Prostate gland (tissue), 2 donors: ENCODE measurements around the gene SNX12. TPM values are rescaled to one million over a fixed set of nuclear protein-coding genes. Genes with fewer than 3 reads are reported as not detected.

ENCODE experiments used
- DNase-seq: peaks from one replicate; pipeline ENCODE4 v3.0.0-alpha.2; 2019; ENCODE audit warnings: low spot score
- H3K27ac ChIP-seq, 2 donors: fragments of 200-600 bp; sonication (generic); 2 replicates each; pipeline ENCODE4 v1.5.1; 2017 to 2019
- H3K27me3 ChIP-seq: fragments of 200-600 bp; sonication (generic); replicated peaks from 2 replicates; pipeline ENCODE4 v1.5.1; 2019; ENCODE audit not compliant: insufficient read depth
- H3K36me3 ChIP-seq, 2 donors: fragments of 200-600 bp; sonication (generic); 1 replicate in 1 of 2; 2 replicates in 1 of 2; pipeline versions ENCODE4 v1.5.1 to v1.8.1; 2017 to 2019
- H3K4me1 ChIP-seq: fragments of 200-600 bp; sonication (generic); replicated peaks from 2 replicates; pipeline ENCODE4 v1.5.1; 2019
- H3K4me3 ChIP-seq, 2 donors: fragments of 200-600 bp; sonication (generic); 2 replicates each; pipeline ENCODE4 v1.5.1; 2017 to 2019
- H3K9me3 ChIP-seq: fragments of 200-600 bp; sonication (generic); 2 replicates; pipeline ENCODE4 v1.5.1; 2017
- CTCF ChIP-seq, 4 experiments: fragments of 200-600 bp in 2 of 4; fragments of 450-650 bp in 2 of 4; sonication (generic) in 2 of 4; IDR thresholded peaks; 1 replicate in 3 of 4; 2 replicates in 1 of 4; pipeline ENCODE4 v1.5.1; 2016 to 2019; ENCODE audit warnings: antibody characterized with exemption in 4 of 4, mild to moderate bottlenecking in 2 of 4, moderate library complexity in 2 of 4
- POLR2A ChIP-seq: fragments of 450-650 bp; IDR thresholded peaks from one replicate; pipeline ENCODE4 v1.6.1; 2016; ENCODE audit warnings: antibody characterized with exemption, mild to moderate bottlenecking
- POLR2AphosphoS5 ChIP-seq: sonication (generic); formaldehyde crosslinking; IDR thresholded peaks from one replicate; pipeline ENCODE4 v1.6.1; 2017; ENCODE audit warnings: antibody characterized with exemption
- WGBS: methylation state at CpG from one replicate; pipeline ENCODE4 v1.1.5; 2018; 5-methylcytosine and 5-hydroxymethylcytosine counted together
- intact Hi-C: fragments of 100-400 bp; cut with DNase I; formaldehyde crosslinking; loops from one replicate; pipeline ENCODE4 v1.14.2; 2022
- small RNA-seq, 2 donors: library from RNA; depleted of rRNA; stranded (forward); fragments of <200 nt; gene quantifications; one replicate each; pipeline ENCODE3, GENCODE V24; 2016
- total RNA-seq, 2 donors: library from RNA; depleted of rRNA; stranded (reverse); fragments of >200 nt; gene quantifications; one replicate each; pipeline ENCODE4 v1.1.0, GENCODE V29; 2016

Gene SNX12
- total RNA-seq, 2 donors from 2014 or later: 54.5 to 65.5 TPM

- no peak overlapping the region for H3K27ac ChIP-seq
- DNase-seq: peak; percentile 27
- no peaks in the 10 kb centered on the region for H3K4me1 ChIP-seq
- no peaks in the 10 kb centered on the region for H3K27me3 ChIP-seq
- no peak for TF ChIP-seq POLR2A
- no peak for TF ChIP-seq POLR2AphosphoS5
- no peak for TF ChIP-seq CTCF (IDR thresholded peaks at IDR 0.05)
- WGBS: 13% methylated on average over 6 of the region's 6 CpGs
- no peak overlapping the region for H3K4me3 ChIP-seq
- no peaks in the 10 kb centered on the region for H3K36me3 ChIP-seq
- no peaks in the 10 kb centered on the region for H3K9me3 ChIP-seq
- intact Hi-C loops: no loop called here
Observed at GRCh38 chrX:71017396-71017939, 50.7 kb downstream of the SNX12 start.

Small RNA genes within 50 kb of the gene (small RNA-seq; reads per million reads assigned to genes)
- gene CXorf65 (0 reads per million in 2 donors), gene RNU1-56P (0 reads per million in 2 donors)

Other genes starting within 250 kb of the SNX12 start
- 1 to 10 TPM in 1 of 2 donors, not detected in 1; 2.6 TPM for gene TEX11, start 159.6 kb downstream of the SNX12 start, total RNA-seq
- 1 to 10 TPM; 2.2 to 7.6 TPM for gene SLC7A3, start 137.2 kb downstream of the SNX12 start, total RNA-seq
- gene FOXO4, start 27.5 kb upstream of the SNX12 start, total RNA-seq: 10 to 100 TPM; 40.4 to 74.0 TPM
- not detected for gene CXorf65, start 38.4 kb upstream of the SNX12 start, total RNA-seq
- 1 to 10 TPM in 1 of 2 donors, under 1 TPM in 1; 0.73 to 2.8 TPM for gene IL2RG, start 43.2 kb upstream of the SNX12 start, total RNA-seq
- gene MED12, start 50.3 kb upstream of the SNX12 start, total RNA-seq: 10 to 100 TPM; 29.4 to 82.3 TPM
- 1 to 10 TPM; 1.4 to 9.4 TPM for gene NLGN3, start 76.5 kb upstream of the SNX12 start, total RNA-seq
- 10 to 100 TPM; 28.3 to 57.6 TPM for gene GJB1, start 154.9 kb upstream of the SNX12 start, total RNA-seq
- 10 to 100 TPM; 23.2 to 71.6 TPM for gene ZMYM3, start 185.8 kb upstream of the SNX12 start, total RNA-seq
- 100 to 1,000 TPM; 266 to 287 TPM for gene NONO, start 215.3 kb upstream of the SNX12 start, total RNA-seq
- 1 to 10 TPM in 1 of 2 donors, under 1 TPM in 1; 0.77 to 6.5 TPM for gene ITGB1BP2, start 233.4 kb upstream of the SNX12 start, total RNA-seq